Adipocyte (in vitro differentiated cells): ENCODE data around the gene BLTP2.

Experiments
- DNase-seq: peaks from one replicate; pipeline ENCODE4 v3.0.0-alpha.2; 2015; ENCODE audit warnings: low read depth
- H3K27me3 ChIP-seq: replicated peaks from 2 replicates; pipeline ENCODE4 v1.7.0; 2013; ENCODE audit warnings: mild to moderate bottlenecking, low read length, moderate library complexity; ENCODE audit not compliant: control insufficient read depth, insufficient read depth
- H3K36me3 ChIP-seq: 2 replicates; pipeline ENCODE4 v1.7.0; 2013; ENCODE audit warnings: low read length, mild to moderate bottlenecking, moderate library complexity; ENCODE audit not compliant: control insufficient read depth, insufficient read depth, severe bottlenecking
- H3K4me1 ChIP-seq: 2 replicates; pipeline ENCODE4 v1.7.0; 2013; ENCODE audit warnings: mild to moderate bottlenecking, low read length, moderate library complexity; ENCODE audit not compliant: control insufficient read depth, insufficient read depth
- H3K4me3 ChIP-seq: 2 replicates; pipeline ENCODE4 v1.7.0; 2013; ENCODE audit warnings: mild to moderate bottlenecking, low read length, moderate library complexity
- H3K9ac ChIP-seq: 2 replicates; pipeline ENCODE4 v1.7.0; 2013; ENCODE audit warnings: mild to moderate bottlenecking, low read length, moderate library complexity
- H3K9me3 ChIP-seq: 2 replicates; pipeline ENCODE4 v1.7.0; 2013; ENCODE audit warnings: mild to moderate bottlenecking, low read length, moderate library complexity; ENCODE audit not compliant: control insufficient read depth

BLTP2 gene

DNA sequence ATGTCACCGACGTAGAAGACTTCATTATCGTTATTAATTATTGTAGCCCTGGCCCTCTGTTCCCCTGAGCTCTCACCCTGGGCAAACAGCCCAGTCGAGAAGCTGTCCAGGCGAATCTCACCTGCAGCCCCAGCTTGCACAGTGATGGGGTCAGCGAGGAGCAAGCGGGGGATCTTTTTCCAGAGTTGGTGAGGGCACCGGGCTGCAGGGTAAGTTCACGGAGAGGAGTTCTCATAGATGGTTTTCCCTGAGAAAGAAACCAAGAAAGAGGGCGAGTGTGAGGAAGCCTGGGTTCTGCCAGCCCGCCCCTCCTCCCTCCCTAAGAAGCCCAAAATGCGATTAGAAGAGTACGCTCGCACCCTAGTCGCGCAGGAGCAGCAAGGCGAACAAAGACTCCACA lies 46.6 kb downstream of the BLTP2 start:
- peak overlapping the region; percentile 78 for H3K9ac ChIP-seq
- peak overlapping the region; percentile 96 for H3K4me3 ChIP-seq
- peaks cover 13% of the 10 kb centered on the region for H3K4me1 ChIP-seq
- H3K9me3 ChIP-seq: no peaks in the 10 kb centered on the region
- no peaks in the 10 kb centered on the region for H3K36me3 ChIP-seq
- H3K27me3 ChIP-seq: no peaks in the 10 kb centered on the region
- peak; percentile 2 for DNase-seq

DNA sequence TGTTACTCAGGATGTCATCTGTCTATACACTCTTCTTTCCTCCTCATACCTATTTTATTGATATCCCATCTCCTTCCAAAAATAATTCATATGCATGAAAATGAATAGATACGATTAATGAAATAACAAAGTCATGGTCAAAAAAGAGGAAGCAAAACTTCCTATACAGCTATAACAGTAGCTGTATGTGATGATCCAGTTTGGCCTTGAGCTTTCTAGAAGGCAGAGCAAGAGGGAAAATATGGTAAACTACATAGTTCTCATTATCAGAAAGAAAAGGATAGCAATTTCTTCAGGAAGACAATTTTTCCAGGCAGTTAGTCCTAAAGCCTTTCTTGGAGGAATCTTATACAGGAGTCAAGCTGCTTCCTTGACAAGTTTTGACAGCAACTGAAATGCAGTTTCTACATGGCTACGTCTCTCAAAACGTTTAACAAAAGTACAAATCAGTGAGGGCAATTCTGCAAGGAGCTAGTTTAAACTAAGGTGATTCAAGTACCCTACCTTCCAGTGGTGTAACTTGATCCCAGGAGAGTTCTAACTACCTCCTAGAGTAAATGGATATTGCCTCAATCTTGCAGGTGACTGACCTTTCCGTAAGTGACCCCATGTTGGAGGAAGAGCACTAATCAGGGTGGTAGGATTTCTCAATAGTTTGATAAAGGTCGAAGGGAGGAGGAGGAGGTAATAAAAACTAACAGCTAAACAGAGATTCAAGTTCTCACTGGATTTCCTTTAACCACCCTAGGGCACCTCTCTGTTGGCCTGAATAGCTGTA lies 47.2 kb downstream of the BLTP2 start:
- DNase-seq: no peak
- H3K4me3 ChIP-seq: peak overlapping the region; percentile 96

More for the DNA sequence above, 47.2 kb downstream of the BLTP2 start:
- no peaks in the 10 kb centered on the region for H3K9me3 ChIP-seq
- no peak overlapping the region for H3K9ac ChIP-seq
- H3K4me1 ChIP-seq: peaks cover 13% of the 10 kb centered on the region
- H3K36me3 ChIP-seq: no peaks in the 10 kb centered on the region
- H3K27me3 ChIP-seq: no peaks in the 10 kb centered on the region
